ENCODE measurements around the gene DMPK. TPM values are rescaled to one million over a fixed set of nuclear protein-coding genes. Genes with fewer than 3 reads are reported as not detected.

Gene DMPK
- total and polyA plus RNA-seq, 9 of the 15 experiments (the other 6 are each of a cell fraction or from before 2014, with no cell fraction given): 0.24 to 31.3 (median 7.3) TPM

- TF ChIP-seq, protein P1, sequence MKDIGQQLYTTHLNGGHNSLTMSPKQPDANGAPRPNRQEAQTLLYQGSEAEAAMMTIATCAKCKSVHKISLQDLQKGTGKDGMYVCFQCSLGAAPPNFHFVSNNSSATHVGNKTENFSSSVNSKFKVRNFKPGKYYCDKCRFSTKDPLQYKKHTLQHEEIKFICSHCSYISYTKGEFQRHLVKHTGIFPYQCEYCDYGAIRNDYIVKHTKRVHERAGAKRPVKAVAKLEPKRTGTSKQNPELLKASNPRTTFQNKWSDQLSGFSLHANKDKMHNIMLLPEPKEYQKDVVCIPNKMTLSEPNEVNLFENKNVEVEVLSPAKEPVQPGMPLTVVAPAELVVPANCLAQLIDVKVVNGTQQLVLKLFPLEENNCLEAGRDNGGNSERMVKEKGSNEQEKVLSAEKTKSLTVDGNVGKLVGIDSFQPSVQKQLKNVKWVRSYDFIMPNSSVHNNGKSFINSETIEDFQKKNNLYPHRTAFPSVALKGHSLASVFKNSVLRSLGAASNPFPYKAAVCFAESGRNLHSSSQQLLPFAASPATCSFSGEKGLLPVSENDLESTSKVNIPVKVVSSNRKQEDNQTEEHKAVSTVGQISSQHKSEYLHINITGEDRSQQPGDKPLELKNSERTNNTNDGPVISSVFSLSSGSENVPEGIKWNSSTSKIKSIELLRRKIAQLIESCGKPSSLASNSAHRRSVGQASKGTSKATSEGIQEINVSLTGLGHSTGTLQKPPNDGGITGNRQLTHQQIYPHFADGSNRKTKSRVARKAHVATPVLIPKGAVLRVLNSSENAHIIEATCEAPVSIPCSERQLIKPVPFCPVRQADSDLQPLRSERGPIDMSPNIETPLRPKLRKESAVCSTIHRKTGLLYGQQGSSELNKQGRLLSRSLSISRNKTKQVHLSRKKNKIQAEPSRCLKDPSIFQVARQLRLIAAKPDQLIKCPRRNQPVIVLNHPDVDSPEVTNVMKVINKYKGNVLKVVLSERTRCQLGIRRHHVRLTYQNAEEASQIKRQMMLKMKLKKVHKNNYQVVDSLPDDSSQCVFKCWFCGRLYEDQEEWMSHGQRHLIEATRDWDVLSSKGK (CRISPR knock-in tag; IDR thresholded peaks at IDR 0.05): no peak
- TF ChIP-seq REST (IDR thresholded peaks at IDR 0.05; ENCODE audit: borderline replicate concordance) (no peak), REST (CRISPR knock-in tag; IDR thresholded peaks at IDR 0.05; ENCODE audit: low read depth) (no peak), HDAC2 (IDR thresholded peaks at IDR 0.05) (peak; percentile 43), C11orf30 (IDR thresholded peaks at IDR 0.05; ENCODE audit: low read depth) (peak; percentile 27; the same call in 1 of the 2 replicates), ZNF79 (CRISPR knock-in tag; IDR thresholded peaks at IDR 0.05; ENCODE audit: low read depth) (no peak), CCAR2 (IDR thresholded peaks at IDR 0.05; ENCODE audit: low read depth, low read length) (no peak), CSDE1 (IDR thresholded peaks at IDR 0.05) (no peak), CCNT2 (IDR thresholded peaks at IDR 0.05; ENCODE audit: borderline replicate concordance, extremely low read depth, insufficient read length, low read depth, low read length) (no peak), HDAC3 (IDR thresholded peaks at IDR 0.05; ENCODE audit: borderline replicate concordance, partially characterized antibody) (no peak), MAFG (tag; conservative IDR thresholded peaks at IDR 0.05) (no peak), ZNF584 (CRISPR knock-in tag; IDR thresholded peaks at IDR 0.05; ENCODE audit: low read depth) (peak; percentile 91), ZNF76 (CRISPR knock-in tag; IDR thresholded peaks at IDR 0.05; ENCODE audit: borderline replicate concordance) (no peak)
- TF ChIP-seq, protein P2, sequence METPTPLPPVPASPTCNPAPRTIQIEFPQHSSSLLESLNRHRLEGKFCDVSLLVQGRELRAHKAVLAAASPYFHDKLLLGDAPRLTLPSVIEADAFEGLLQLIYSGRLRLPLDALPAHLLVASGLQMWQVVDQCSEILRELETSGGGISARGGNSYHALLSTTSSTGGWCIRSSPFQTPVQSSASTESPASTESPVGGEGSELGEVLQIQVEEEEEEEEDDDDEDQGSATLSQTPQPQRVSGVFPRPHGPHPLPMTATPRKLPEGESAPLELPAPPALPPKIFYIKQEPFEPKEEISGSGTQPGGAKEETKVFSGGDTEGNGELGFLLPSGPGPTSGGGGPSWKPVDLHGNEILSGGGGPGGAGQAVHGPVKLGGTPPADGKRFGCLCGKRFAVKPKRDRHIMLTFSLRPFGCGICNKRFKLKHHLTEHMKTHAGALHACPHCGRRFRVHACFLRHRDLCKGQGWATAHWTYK (CRISPR knock-in tag; IDR thresholded peaks at IDR 0.05): no peak
Observed at GRCh38 chr19:45739498-45740439, 42.5 kb downstream of the DMPK start (continued).

Data from K562 (cell line).